Renal pelvis (tissue), 3 donors: ENCODE measurements around the gene KCTD13. TPM values are rescaled to one million over a fixed set of nuclear protein-coding genes. Genes with fewer than 3 reads are reported as not detected.

ENCODE experiments used
- polyA plus RNA-seq, 3 donors: library from polyadenylated mRNA; unstranded; fragments of 120-200 nt; gene quantifications; one replicate each; pipeline ENCODE4 v1.2.1, GENCODE V29; 2013; ENCODE audit not compliant: insufficient read length in 3 of 3

The KCTD13 gene
- polyA plus RNA-seq, 3 donors = 14.8 to 30.9 (median 29.4) TPM

Other genes with a start within 250 kb of the KCTD13 start
- 100 to 1,000 TPM; 171 to 206 (median 173) TPM for gene QPRT, start 247.0 kb downstream of the KCTD13 start, polyA plus RNA-seq
- under 1 TPM; 0.12 to 0.34 (median 0.17) TPM for gene C16orf54, start 180.2 kb downstream of the KCTD13 start, polyA plus RNA-seq
- gene ZG16, start 148.0 kb downstream of the KCTD13 start, polyA plus RNA-seq = under 1 TPM in 2 of 3 donors, not detected in 1; 0.03 to 0.05 TPM
- 10 to 100 TPM; 68.2 to 81.8 (median 77.3) TPM for gene KIF22, start 135.5 kb downstream of the KCTD13 start, polyA plus RNA-seq
- 100 to 1,000 TPM; 330 to 392 (median 348) TPM for gene MAZ, start 119.7 kb downstream of the KCTD13 start, polyA plus RNA-seq
- gene PRRT2, start 114.0 kb downstream of the KCTD13 start, polyA plus RNA-seq = 10 to 100 TPM; 15.4 to 22.5 (median 21.6) TPM
- 10 to 100 TPM; 40.2 to 44.1 (median 43.6) TPM for gene PAGR1, start 110.1 kb downstream of the KCTD13 start, polyA plus RNA-seq
- gene MVP, start 105.8 kb downstream of the KCTD13 start, polyA plus RNA-seq = 10 to 100 TPM; 16.1 to 24.7 (median 24.2) TPM
- 100 to 1,000 TPM; 111 to 120 (median 117) TPM for gene CDIPT, start 63.0 kb downstream of the KCTD13 start, polyA plus RNA-seq
- gene SEZ6L2, start 26.7 kb downstream of the KCTD13 start, polyA plus RNA-seq = 10 to 100 TPM; 10.1 to 13.6 (median 11.7) TPM
- gene ASPHD1, start 25.7 kb downstream of the KCTD13 start, polyA plus RNA-seq = 1 to 10 TPM in 2 of 3 donors, under 1 TPM in 1; 0.95 to 1.4 (median 1.0) TPM
- gene TMEM219, start 35.9 kb upstream of the KCTD13 start, polyA plus RNA-seq = 100 to 1,000 TPM; 106 to 123 (median 113) TPM
- gene TAOK2, start 47.6 kb upstream of the KCTD13 start, polyA plus RNA-seq = 10 to 100 TPM; 51.0 to 56.5 (median 53.1) TPM
- 10 to 100 TPM; 19.9 to 22.2 (median 20.7) TPM for gene HIRIP3, start 69.4 kb upstream of the KCTD13 start, polyA plus RNA-seq
- gene INO80E, start 70.0 kb upstream of the KCTD13 start, polyA plus RNA-seq = 10 to 100 TPM; 52.3 to 64.9 (median 56.6) TPM
- 1 to 10 TPM; 2.9 to 4.9 (median 4.6) TPM for gene DOC2A, start 84.8 kb upstream of the KCTD13 start, polyA plus RNA-seq
- not detected for gene C16orf92, start 97.0 kb upstream of the KCTD13 start, polyA plus RNA-seq
- gene TLCD3B, start 105.0 kb upstream of the KCTD13 start, polyA plus RNA-seq = 1 to 10 TPM; 1.2 to 1.7 (median 1.2) TPM
- gene ALDOA, start 139.5 kb upstream of the KCTD13 start, polyA plus RNA-seq = 100 to 1,000 TPM; 525 to 600 (median 593) TPM
- 100 to 1,000 TPM in 2 of 3 donors, 10 to 100 TPM in 1; 99.4 to 116 (median 109) TPM for gene PPP4C, start 149.8 kb upstream of the KCTD13 start, polyA plus RNA-seq
- gene TBX6, start 165.7 kb upstream of the KCTD13 start, polyA plus RNA-seq = 1 to 10 TPM; 1.5 to 1.9 (median 1.7) TPM
- gene YPEL3, start 170.0 kb upstream of the KCTD13 start, polyA plus RNA-seq = 10 to 100 TPM; 58.6 to 70.9 (median 60.8) TPM
- 10 to 100 TPM; 11.3 to 13.6 (median 13.0) TPM for gene GDPD3, start 187.3 kb upstream of the KCTD13 start, polyA plus RNA-seq
- gene MAPK3, start 197.0 kb upstream of the KCTD13 start, polyA plus RNA-seq = 10 to 100 TPM; 84.3 to 88.5 (median 85.4) TPM